ENCODE measurements around the gene NUPR2.

DNA sequence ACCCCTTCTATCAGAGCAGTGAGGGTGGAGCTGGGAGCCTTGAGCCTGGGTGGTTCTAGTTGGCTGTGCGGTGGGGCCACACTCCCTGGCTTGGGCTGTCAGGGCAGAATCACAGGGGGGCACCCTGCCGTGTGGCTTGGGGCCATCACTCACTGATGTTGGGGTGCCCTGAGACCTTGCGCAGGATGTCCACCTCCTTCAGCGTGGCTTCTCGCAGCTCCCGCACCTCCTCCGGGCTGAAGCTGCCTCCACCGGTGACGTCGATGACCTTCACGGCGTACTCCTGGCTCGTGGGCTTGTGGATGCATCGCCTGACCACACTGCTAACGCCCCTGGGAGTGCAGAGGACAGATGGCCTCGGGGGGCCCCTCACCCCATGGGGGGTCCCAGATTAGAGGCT is 28.8 kb downstream of the NUPR2 start:
- TF ChIP-seq, protein P1, sequence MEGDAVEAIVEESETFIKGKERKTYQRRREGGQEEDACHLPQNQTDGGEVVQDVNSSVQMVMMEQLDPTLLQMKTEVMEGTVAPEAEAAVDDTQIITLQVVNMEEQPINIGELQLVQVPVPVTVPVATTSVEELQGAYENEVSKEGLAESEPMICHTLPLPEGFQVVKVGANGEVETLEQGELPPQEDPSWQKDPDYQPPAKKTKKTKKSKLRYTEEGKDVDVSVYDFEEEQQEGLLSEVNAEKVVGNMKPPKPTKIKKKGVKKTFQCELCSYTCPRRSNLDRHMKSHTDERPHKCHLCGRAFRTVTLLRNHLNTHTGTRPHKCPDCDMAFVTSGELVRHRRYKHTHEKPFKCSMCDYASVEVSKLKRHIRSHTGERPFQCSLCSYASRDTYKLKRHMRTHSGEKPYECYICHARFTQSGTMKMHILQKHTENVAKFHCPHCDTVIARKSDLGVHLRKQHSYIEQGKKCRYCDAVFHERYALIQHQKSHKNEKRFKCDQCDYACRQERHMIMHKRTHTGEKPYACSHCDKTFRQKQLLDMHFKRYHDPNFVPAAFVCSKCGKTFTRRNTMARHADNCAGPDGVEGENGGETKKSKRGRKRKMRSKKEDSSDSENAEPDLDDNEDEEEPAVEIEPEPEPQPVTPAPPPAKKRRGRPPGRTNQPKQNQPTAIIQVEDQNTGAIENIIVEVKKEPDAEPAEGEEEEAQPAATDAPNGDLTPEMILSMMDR (conservative IDR thresholded peaks at IDR 0.05 in 1 of 2, IDR thresholded peaks at IDR 0.05 in 1 of 2; ENCODE audit: low read depth in 1 of 2, low read length in 2 of 2), result no peak
- TF ChIP-seq EZH2 (IDR thresholded peaks at IDR 0.05; ENCODE audit: low read length, missing control alignments), result no peak

All from fibroblast of lung (primary cell).